ENCODE measurements around the gene MAP3K14.

MAP3K14 gene

GRCh38 chr17:45242029-45242414, 74.8 kb downstream of the MAP3K14 start:
- Histone ChIP-seq H3K56ac (ENCODE audit: low read length) (no peak overlapping the region), H3K18ac (ENCODE audit: low read length) (no peak overlapping the region), H2BK15ac (replicated peaks; ENCODE audit: low read depth) (no peak overlapping the region), H3K4ac (ENCODE audit: low read depth, low read length) (no peak overlapping the region), H3K4me1 (ENCODE audit: control insufficient read depth, low read depth, low read length) (peaks cover 3% of the 10 kb centered on the region), H3K36me3 (ENCODE audit: control insufficient read depth, insufficient read depth, low read length) (no peaks in the 10 kb centered on the region), H3K79me1 (ENCODE audit: low read length) (no peaks in the 10 kb centered on the region), H3K4me2 (ENCODE audit: low read length) (no peak overlapping the region), H2BK5ac (ENCODE audit: low read length) (no peak overlapping the region), H3K4me3 (ENCODE audit: low read length) (no peak overlapping the region), H4K8ac (ENCODE audit: low read depth, low read length) (no peak overlapping the region), H3K27ac (ENCODE audit: low read depth, low read length) (no peak overlapping the region), H3K27me3 (ENCODE audit: insufficient read depth, low read length, poor library complexity) (no peaks in the 10 kb centered on the region), H2AK5ac (ENCODE audit: low read length) (no peak overlapping the region), H3K79me2 (ENCODE audit: control insufficient read depth, insufficient read depth, low read length) (no peaks in the 10 kb centered on the region), H3K23ac (ENCODE audit: low read length) (no peak overlapping the region), H3K9ac (ENCODE audit: low read length) (no peak overlapping the region), H2BK120ac (ENCODE audit: low read depth, low read length) (no peak overlapping the region), H4K5ac (ENCODE audit: low read length) (no peak overlapping the region)
- DNase-seq, result no peak
- WGBS (ENCODE audit: extremely low coverage, insufficient coverage, low lambda C conversion rate), result no CpG with 5 or more reads among the region's 18 CpGs

DNA sequence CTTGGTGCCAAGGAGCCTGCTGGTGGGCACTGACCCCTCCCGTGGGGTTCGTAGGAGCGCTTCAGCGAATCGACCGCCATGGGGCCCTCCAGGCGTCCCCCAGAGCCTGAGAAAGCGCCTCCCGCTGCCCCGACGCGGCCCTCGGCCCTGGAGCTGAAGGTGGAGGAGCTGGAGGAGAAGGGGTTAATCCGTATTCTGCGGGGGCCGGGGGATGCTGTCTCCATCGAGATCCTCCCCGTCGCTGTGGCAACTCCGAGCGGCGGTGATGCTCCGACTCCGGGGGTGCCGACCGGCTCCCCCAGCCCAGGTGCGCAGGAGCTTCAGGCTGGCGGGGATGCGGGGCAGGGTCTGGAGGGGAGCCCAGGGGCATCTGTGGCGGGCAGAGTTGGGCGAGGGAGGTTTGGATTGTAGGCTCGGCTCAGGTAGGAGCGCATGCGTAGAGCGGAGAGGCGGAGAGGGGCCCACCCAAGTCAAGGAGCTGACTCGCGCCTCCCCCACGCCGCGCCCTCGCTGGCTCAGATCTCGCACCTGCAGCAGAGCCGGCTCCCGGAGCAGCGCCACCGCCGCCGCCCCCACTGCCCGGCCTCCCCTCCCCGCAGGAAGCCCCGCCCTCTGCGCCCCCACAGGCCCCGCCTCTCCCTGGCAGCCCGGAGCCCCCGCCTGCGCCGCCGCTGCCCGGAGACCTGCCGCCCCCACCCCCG, 75.3 kb downstream of the MAP3K14 start:
- Histone ChIP-seq H3K23ac (ENCODE audit: low read length) (no peak overlapping the region), H3K4ac (ENCODE audit: low read depth, low read length) (no peak overlapping the region), H3K27me3 (ENCODE audit: insufficient read depth, low read length, poor library complexity) (no peaks in the 10 kb centered on the region), H2AK5ac (ENCODE audit: low read length) (no peak overlapping the region), H3K36me3 (ENCODE audit: control insufficient read depth, insufficient read depth, low read length) (no peaks in the 10 kb centered on the region), H4K8ac (ENCODE audit: low read depth, low read length) (peak overlapping the region; percentile 68), H3K27ac (ENCODE audit: low read depth, low read length) (no peak overlapping the region), H4K5ac (ENCODE audit: low read length) (no peak overlapping the region), H3K79me1 (ENCODE audit: low read length) (no peaks in the 10 kb centered on the region), H3K4me3 (ENCODE audit: low read length) (no peak overlapping the region), H2BK5ac (ENCODE audit: low read length) (no peak overlapping the region), H3K9ac (ENCODE audit: low read length) (peak overlapping the region; percentile 0), H3K4me1 (ENCODE audit: control insufficient read depth, low read depth, low read length) (peaks cover 1% of the 10 kb centered on the region), H2BK120ac (ENCODE audit: low read depth, low read length) (no peak overlapping the region), H3K56ac (ENCODE audit: low read length) (peak overlapping the region; percentile 63), H2BK15ac (replicated peaks; ENCODE audit: low read depth) (no peak overlapping the region), H3K79me2 (ENCODE audit: control insufficient read depth, insufficient read depth, low read length) (no peaks in the 10 kb centered on the region), H3K18ac (ENCODE audit: low read length) (no peak overlapping the region), H3K4me2 (ENCODE audit: low read length) (peak overlapping the region; percentile 8)
- no CpG with 5 or more reads among the region's 62 CpGs for WGBS (ENCODE audit: extremely low coverage, insufficient coverage, low lambda C conversion rate)
- DNase-seq, result peak; percentile 36

GRCh38 chr17:45240905-45241327, 75.9 kb downstream of the MAP3K14 start:
- no peak overlapping the region for H2AK5ac ChIP-seq (ENCODE audit: low read length)
- peak overlapping the region; percentile 0 for H3K9ac ChIP-seq (ENCODE audit: low read length)
- no peak overlapping the region for H3K4me3 ChIP-seq (ENCODE audit: low read length)
- no peak overlapping the region for H2BK5ac ChIP-seq (ENCODE audit: low read length)
- H3K79me2 ChIP-seq (ENCODE audit: control insufficient read depth, insufficient read depth, low read length), result no peaks in the 10 kb centered on the region
- H3K4me1 ChIP-seq (ENCODE audit: control insufficient read depth, low read depth, low read length), result no peaks in the 10 kb centered on the region
- DNase-seq, result no peak
- H3K23ac ChIP-seq (ENCODE audit: low read length), result no peak overlapping the region
- H3K36me3 ChIP-seq (ENCODE audit: control insufficient read depth, insufficient read depth, low read length), result no peaks in the 10 kb centered on the region
- H4K5ac ChIP-seq (ENCODE audit: low read length), result no peak overlapping the region
- H3K18ac ChIP-seq (ENCODE audit: low read length), result no peak overlapping the region
- H3K79me1 ChIP-seq (ENCODE audit: low read length), result no peaks in the 10 kb centered on the region
- no peak overlapping the region for H2BK15ac ChIP-seq (replicated peaks; ENCODE audit: low read depth)
- peak overlapping the region; percentile 9 for H3K56ac ChIP-seq (ENCODE audit: low read length)
- no peaks in the 10 kb centered on the region for H3K27me3 ChIP-seq (ENCODE audit: insufficient read depth, low read length, poor library complexity)
- H3K27ac ChIP-seq (ENCODE audit: low read depth, low read length), result no peak overlapping the region
- H3K4ac ChIP-seq (ENCODE audit: low read depth, low read length), result no peak overlapping the region
- H3K4me2 ChIP-seq (ENCODE audit: low read length), result peak overlapping the region; percentile 8
- H2BK120ac ChIP-seq (ENCODE audit: low read depth, low read length), result no peak overlapping the region
- WGBS (ENCODE audit: extremely low coverage, insufficient coverage, low lambda C conversion rate), result no CpG with 5 or more reads among the region's 21 CpGs
- H4K8ac ChIP-seq (ENCODE audit: low read depth, low read length), result no peak overlapping the region

DNA sequence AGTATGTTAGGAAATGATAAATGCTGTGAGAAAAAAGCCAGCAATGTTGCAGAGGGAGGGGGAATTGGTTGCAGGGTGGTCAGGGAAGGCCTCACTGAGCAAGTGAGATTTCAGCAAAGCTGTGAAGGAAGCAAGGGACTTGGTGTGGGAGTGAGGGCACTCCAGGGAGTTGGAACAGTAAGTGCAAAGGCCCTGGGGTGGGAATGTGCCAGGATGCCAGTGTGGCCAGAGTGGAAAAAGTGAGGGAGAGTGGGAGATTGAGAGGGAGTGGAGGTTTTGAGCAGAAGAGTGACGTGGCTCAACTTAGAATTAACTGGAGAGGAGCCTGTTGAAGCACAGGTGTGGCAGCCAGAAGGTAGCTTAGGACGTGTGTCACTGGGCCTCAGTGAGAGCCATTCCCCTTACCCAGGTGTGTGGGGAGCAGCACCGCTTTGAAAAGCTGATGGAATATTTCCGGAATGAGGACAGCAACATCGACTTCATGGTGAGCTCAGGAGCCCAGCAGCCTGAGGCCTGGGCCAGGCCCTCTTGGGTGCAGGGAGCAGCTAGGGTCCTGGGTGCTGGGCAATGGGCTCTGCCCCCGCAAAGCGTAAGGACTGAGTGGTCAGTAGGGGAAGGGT, 78.6 kb downstream of the MAP3K14 start:
- H3K27ac ChIP-seq (ENCODE audit: low read depth, low read length), result no peak overlapping the region
- H3K9ac ChIP-seq (ENCODE audit: low read length), result no peak overlapping the region
- no peaks in the 10 kb centered on the region for H3K4me1 ChIP-seq (ENCODE audit: control insufficient read depth, low read depth, low read length)
- no peaks in the 10 kb centered on the region for H3K36me3 ChIP-seq (ENCODE audit: control insufficient read depth, insufficient read depth, low read length)
- no peak overlapping the region for H4K5ac ChIP-seq (ENCODE audit: low read length)
- H3K79me2 ChIP-seq (ENCODE audit: control insufficient read depth, insufficient read depth, low read length), result no peaks in the 10 kb centered on the region
- no peak overlapping the region for H3K4me3 ChIP-seq (ENCODE audit: low read length)
- no peak overlapping the region for H3K23ac ChIP-seq (ENCODE audit: low read length)
- H3K56ac ChIP-seq (ENCODE audit: low read length), result no peak overlapping the region
- H3K4me2 ChIP-seq (ENCODE audit: low read length), result no peak overlapping the region
- H3K18ac ChIP-seq (ENCODE audit: low read length), result no peak overlapping the region
- H2BK120ac ChIP-seq (ENCODE audit: low read depth, low read length), result no peak overlapping the region
- H4K8ac ChIP-seq (ENCODE audit: low read depth, low read length), result no peak overlapping the region
- WGBS (ENCODE audit: extremely low coverage, insufficient coverage, low lambda C conversion rate), result no CpG with 5 or more reads among the region's 7 CpGs
- no peaks in the 10 kb centered on the region for H3K27me3 ChIP-seq (ENCODE audit: insufficient read depth, low read length, poor library complexity)
- H2AK5ac ChIP-seq (ENCODE audit: low read length), result no peak overlapping the region
- H3K79me1 ChIP-seq (ENCODE audit: low read length), result no peaks in the 10 kb centered on the region
- H3K4ac ChIP-seq (ENCODE audit: low read depth, low read length), result no peak overlapping the region
- no peak overlapping the region for H2BK15ac ChIP-seq (replicated peaks; ENCODE audit: low read depth)
- DNase-seq, result no peak
- no peak overlapping the region for H2BK5ac ChIP-seq (ENCODE audit: low read length)

DNA sequence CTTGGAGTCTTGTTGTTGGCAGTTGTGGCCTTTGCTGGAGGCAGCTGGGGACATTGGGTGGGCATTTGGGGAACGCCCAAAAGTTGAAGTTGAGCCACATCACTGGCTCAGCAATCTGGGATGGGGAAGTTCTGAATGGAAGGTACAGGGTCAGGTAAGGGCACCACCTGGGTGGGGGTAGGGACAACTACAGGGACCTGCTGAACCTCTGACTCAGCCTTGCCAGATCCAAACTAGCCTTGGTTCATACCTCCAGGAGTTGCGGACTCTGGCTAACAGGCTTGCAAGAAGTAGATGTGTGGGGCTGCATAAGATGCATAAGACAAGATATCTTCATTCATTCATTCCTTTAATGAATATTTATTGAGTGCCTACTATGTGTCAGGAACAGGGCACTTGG, 79.1 kb downstream of the MAP3K14 start:
- H4K5ac ChIP-seq (ENCODE audit: low read length), result no peak overlapping the region
- no peak overlapping the region for H4K8ac ChIP-seq (ENCODE audit: low read depth, low read length)
- no peak overlapping the region for H3K56ac ChIP-seq (ENCODE audit: low read length)
- no peak for DNase-seq
- no peaks in the 10 kb centered on the region for H3K27me3 ChIP-seq (ENCODE audit: insufficient read depth, low read length, poor library complexity)
- no peak overlapping the region for H2BK15ac ChIP-seq (replicated peaks; ENCODE audit: low read depth)
- no peak overlapping the region for H3K18ac ChIP-seq (ENCODE audit: low read length)
- H3K4me3 ChIP-seq (ENCODE audit: low read length), result no peak overlapping the region
- H3K79me1 ChIP-seq (ENCODE audit: low read length), result no peaks in the 10 kb centered on the region
- no peak overlapping the region for H2BK5ac ChIP-seq (ENCODE audit: low read length)
- no peak overlapping the region for H3K27ac ChIP-seq (ENCODE audit: low read depth, low read length)
- H3K4ac ChIP-seq (ENCODE audit: low read depth, low read length), result no peak overlapping the region
- H3K4me1 ChIP-seq (ENCODE audit: control insufficient read depth, low read depth, low read length), result no peaks in the 10 kb centered on the region
- H3K9ac ChIP-seq (ENCODE audit: low read length), result no peak overlapping the region
- WGBS (ENCODE audit: extremely low coverage, insufficient coverage, low lambda C conversion rate), result no CpG with 5 or more reads among the region's 2 CpGs
- H2BK120ac ChIP-seq (ENCODE audit: low read depth, low read length), result no peak overlapping the region
- no peak overlapping the region for H3K23ac ChIP-seq (ENCODE audit: low read length)
- H2AK5ac ChIP-seq (ENCODE audit: low read length), result no peak overlapping the region
- no peaks in the 10 kb centered on the region for H3K79me2 ChIP-seq (ENCODE audit: control insufficient read depth, insufficient read depth, low read length)
- H3K4me2 ChIP-seq (ENCODE audit: low read length), result no peak overlapping the region
- no peaks in the 10 kb centered on the region for H3K36me3 ChIP-seq (ENCODE audit: control insufficient read depth, insufficient read depth, low read length)

GRCh38 chr17:45236282-45236606, 80.6 kb downstream of the MAP3K14 start:
- H3K4me1 ChIP-seq (ENCODE audit: control insufficient read depth, low read depth, low read length), result no peaks in the 10 kb centered on the region
- no peak overlapping the region for H2BK15ac ChIP-seq (replicated peaks; ENCODE audit: low read depth)
- H2BK5ac ChIP-seq (ENCODE audit: low read length), result no peak overlapping the region
- no peak overlapping the region for H2AK5ac ChIP-seq (ENCODE audit: low read length)
- no peak overlapping the region for H4K5ac ChIP-seq (ENCODE audit: low read length)
- H4K8ac ChIP-seq (ENCODE audit: low read depth, low read length), result no peak overlapping the region
- H3K27me3 ChIP-seq (ENCODE audit: insufficient read depth, low read length, poor library complexity), result no peaks in the 10 kb centered on the region
- no peak overlapping the region for H2BK120ac ChIP-seq (ENCODE audit: low read depth, low read length)
- no peaks in the 10 kb centered on the region for H3K36me3 ChIP-seq (ENCODE audit: control insufficient read depth, insufficient read depth, low read length)
- no CpG with 5 or more reads among the region's 5 CpGs for WGBS (ENCODE audit: extremely low coverage, insufficient coverage, low lambda C conversion rate)
- no peaks in the 10 kb centered on the region for H3K79me2 ChIP-seq (ENCODE audit: control insufficient read depth, insufficient read depth, low read length)
- no peak overlapping the region for H3K23ac ChIP-seq (ENCODE audit: low read length)
- H3K18ac ChIP-seq (ENCODE audit: low read length), result no peak overlapping the region
- H3K56ac ChIP-seq (ENCODE audit: low read length), result peak overlapping the region; percentile 65
- DNase-seq, result no peak
- H3K79me1 ChIP-seq (ENCODE audit: low read length), result no peaks in the 10 kb centered on the region
- no peak overlapping the region for H3K4me2 ChIP-seq (ENCODE audit: low read length)
- no peak overlapping the region for H3K4ac ChIP-seq (ENCODE audit: low read depth, low read length)
- no peak overlapping the region for H3K9ac ChIP-seq (ENCODE audit: low read length)
- H3K4me3 ChIP-seq (ENCODE audit: low read length), result no peak overlapping the region
- no peak overlapping the region for H3K27ac ChIP-seq (ENCODE audit: low read depth, low read length)

Data from mesendoderm (in vitro differentiated cells).